ENCODE data around the gene SHH.

GRCh38 chr7:155860461-155860839 lies 48.2 kb upstream of the SHH start:
- TF ChIP-seq POLR2A (IDR thresholded peaks at IDR 0.05) (no peak), CTCF (IDR thresholded peaks at IDR 0.05) (no peak)
